ENCODE measurements around the gene UGT3A2. TPM values are rescaled to one million over a fixed set of nuclear protein-coding genes. Genes with fewer than 3 reads are reported as not detected.
"Not testable (repeated sequence)": the region's sequence is repeated elsewhere in the genome, so short reads cannot be mapped to it uniquely, and the experiment has no call there.

UGT3A2 gene
- total RNA-seq, 4 donors from 2014 or later, result not detected

- H3K27me3 ChIP-seq, result no peaks in the 10 kb centered on the region
- H3K4me3 ChIP-seq, result no peak overlapping the region
- H3K36me3 ChIP-seq, result no peaks in the 10 kb centered on the region
- no peak for TF ChIP-seq POLR2A (IDR thresholded peaks at IDR 0.05)
- no peak for TF ChIP-seq CTCF (IDR thresholded peaks at IDR 0.05)
- DNase-seq, result no peak
- H3K4me1 ChIP-seq, result no peaks in the 10 kb centered on the region
- no peaks in the 10 kb centered on the region for H3K9me3 ChIP-seq
- no peak overlapping the region for H3K27ac ChIP-seq
Measured at GRCh38 chr5:36035696-36036095, 31.0 kb downstream of the UGT3A2 start.

- H3K36me3 ChIP-seq, DNase-seq, H3K27me3 ChIP-seq, H3K9me3 ChIP-seq, H3K4me3 ChIP-seq, H3K27ac ChIP-seq, H3K4me1 ChIP-seq: not testable (repeated sequence)
Measured at GRCh38 chr5:36034536-36035134, 32.0 kb downstream of the UGT3A2 start.

- Histone ChIP-seq H3K27me3 (no peaks in the 10 kb centered on the region), H3K4me1 (no peaks in the 10 kb centered on the region), H3K36me3 (no peaks in the 10 kb centered on the region), H3K4me3 (no peak overlapping the region), H3K27ac (no peak overlapping the region), H3K9me3 (no peaks in the 10 kb centered on the region)
- TF ChIP-seq CTCF (IDR thresholded peaks at IDR 0.05), result no peak
- TF ChIP-seq POLR2A (IDR thresholded peaks at IDR 0.05), result no peak
- DNase-seq, result no peak
Measured at GRCh38 chr5:36033486-36033885, 33.2 kb downstream of the UGT3A2 start.

- no peak for TF ChIP-seq POLR2A (IDR thresholded peaks at IDR 0.05)
- TF ChIP-seq CTCF (IDR thresholded peaks at IDR 0.05), result no peak
- Histone ChIP-seq H3K4me3 (no peak overlapping the region), H3K27ac (no peak overlapping the region), H3K27me3 (no peaks in the 10 kb centered on the region), H3K9me3 (no peaks in the 10 kb centered on the region), H3K36me3 (no peaks in the 10 kb centered on the region), H3K4me1 (no peaks in the 10 kb centered on the region)
- no peak for DNase-seq
Measured at GRCh38 chr5:36033047-36033446, 33.6 kb downstream of the UGT3A2 start.

- H3K36me3 ChIP-seq, result no peaks in the 10 kb centered on the region
- no peak for DNase-seq
- no peaks in the 10 kb centered on the region for H3K4me1 ChIP-seq
- H3K27ac ChIP-seq, result no peak overlapping the region
- TF ChIP-seq POLR2A (IDR thresholded peaks at IDR 0.05) (no peak), CTCF (IDR thresholded peaks at IDR 0.05) (no peak)
- no peaks in the 10 kb centered on the region for H3K9me3 ChIP-seq
- no peaks in the 10 kb centered on the region for H3K27me3 ChIP-seq
- no peak overlapping the region for H3K4me3 ChIP-seq
Measured at GRCh38 chr5:36031223-36031622, 35.5 kb downstream of the UGT3A2 start.

GRCh38 chr5:36029914-36030313 lies 36.8 kb downstream of the UGT3A2 start:
- H3K4me1 ChIP-seq, result no peaks in the 10 kb centered on the region
- no peak for TF ChIP-seq CTCF (IDR thresholded peaks at IDR 0.05)
- TF ChIP-seq POLR2A (IDR thresholded peaks at IDR 0.05), result no peak
- no peak overlapping the region for H3K27ac ChIP-seq
- no peaks in the 10 kb centered on the region for H3K9me3 ChIP-seq
- H3K27me3 ChIP-seq, result no peaks in the 10 kb centered on the region
- H3K4me3 ChIP-seq, result no peak overlapping the region
- H3K36me3 ChIP-seq, result no peaks in the 10 kb centered on the region
- DNase-seq, result no peak

Data from Peyer's patch (tissue), 4 donors.